Ovary (tissue), 3 donors: Measurements from ENCODE around the gene GPC1.

Experiments used
- CTCF ChIP-seq, 3 donors: fragments of 450-650 bp in 2 of 3; fragments of 200-600 bp in 1 of 3; IDR thresholded peaks; one replicate each; pipeline versions ENCODE4 v1.5.1 to v1.8.0; 2016 to 2022; ENCODE audit warnings: antibody characterized with exemption in 3 of 3, mild to moderate bottlenecking in 1 of 3
- EP300 ChIP-seq: sonication (generic); formaldehyde crosslinking; IDR thresholded peaks from one replicate; pipeline ENCODE4 v1.6.1; 2017; ENCODE audit warnings: antibody characterized with exemption
- POLR2A ChIP-seq: fragments of 450-650 bp; IDR thresholded peaks from one replicate; pipeline ENCODE4 v1.6.1; 2017; ENCODE audit warnings: antibody characterized with exemption, mild to moderate bottlenecking, moderate library complexity
- donor health status: DM: no; HTN: no; CAD: no.

DNA sequence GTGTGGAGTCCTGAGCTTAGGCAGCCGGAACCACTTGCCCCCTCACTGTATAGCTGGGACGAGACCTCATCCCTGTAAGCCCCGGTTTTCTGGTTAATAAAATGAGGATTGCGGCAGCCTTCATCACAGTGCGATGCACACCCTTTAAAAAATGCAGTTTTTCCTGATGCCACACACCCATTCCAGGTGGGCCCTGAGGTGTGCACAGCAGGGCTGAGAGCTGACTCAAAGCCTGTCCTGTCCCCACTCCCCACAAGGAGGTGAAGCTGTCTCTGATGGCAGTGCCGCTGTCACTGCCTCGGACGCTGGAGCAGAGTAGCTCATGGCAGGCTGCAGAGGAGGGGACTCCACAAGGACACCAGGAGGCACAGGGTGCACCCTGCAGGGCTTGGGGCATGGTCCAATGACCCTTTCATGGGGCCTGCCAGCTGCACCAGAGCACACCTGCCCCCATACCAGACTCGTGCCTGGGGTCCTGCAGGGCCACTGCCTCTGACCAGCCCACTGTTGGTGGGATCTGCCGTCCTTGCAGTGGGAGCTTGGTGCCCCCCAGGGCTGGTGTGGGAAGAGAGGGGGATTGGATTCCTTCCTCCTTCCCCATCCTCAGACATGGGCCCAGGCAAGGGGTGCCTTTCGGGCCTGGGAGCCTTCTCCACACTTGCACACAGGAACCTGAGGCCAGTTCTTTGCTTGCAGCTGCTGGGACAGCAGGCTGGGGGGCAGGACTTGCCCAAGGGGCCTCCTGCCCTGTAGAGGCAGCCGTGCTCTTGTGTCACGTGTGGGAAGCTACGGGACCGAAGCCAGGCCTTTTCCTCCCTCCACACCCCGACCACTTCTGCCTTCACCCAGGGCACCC is 22.8 kb downstream of the GPC1 start:
- no peak for TF ChIP-seq CTCF (IDR thresholded peaks at IDR 0.05)
- no peak for TF ChIP-seq POLR2A
- no peak for TF ChIP-seq EP300
